K562 (cell line): ENCODE data around the gene HS3ST3B1. TPM values are rescaled to one million over a fixed set of nuclear protein-coding genes. Genes with fewer than 3 reads are reported as not detected.

Experiments used
- ATAC-seq: fragments of 200-7000 bp; cut with Tn5 transposase; 3 replicates; pipeline ENCODE4 v1.9.1; 2020; ENCODE audit warnings: moderate library complexity
- BruUV-seq: library from RNA; stranded (reverse); fragments of 400-500 nt; replicated peaks from 2 replicates; lab custom pipeline; 2021; lab: Mats Ljungman, UMichigan
- CTCF ChIA-PET: fragments of 300-600 bp; formaldehyde crosslinking; extraction: SDS; loops from one replicate; lab custom pipeline; 2021; ENCODE audit warnings: low intra/inter-chr PET ratio; lab: Yijun Ruan, JAX
- POLR2A ChIA-PET: fragments of 300-600, 350-650 bp; sonication (Branson Sonifier 250); formaldehyde crosslinking; extraction: SDS; loops from one replicate; lab custom pipeline; 2021; ENCODE audit warnings: antibody characterized with exemption, inconsistent platforms; lab: Yijun Ruan, JAX
- DNase-seq, 4 experiments: peaks; one replicate each; pipeline versions ENCODE4 v3.0.0 to v3.0.0-alpha.2; 2011 to 2018; ENCODE audit warnings: low spot score in 3 of 4, mixed read lengths in 3 of 4; ENCODE audit errors: extremely low read depth in 1 of 4
- FAIRE-seq: peaks from 2 replicates; lab custom pipeline; 2011; peaks lifted over from hg19 to GRCh38; lab: Jason Lieb, UNC
- H2AFZ ChIP-seq: 2 replicates; pipeline ENCODE4 v1.6.0; 2011; ENCODE audit warnings: low read depth, low read length, control low read depth, inconsistent platforms
- H3K27ac ChIP-seq: fragments of 200-600 bp; 3 replicates; pipeline ENCODE4 v1.8.0; 2011; ENCODE audit warnings: low read depth, mild to moderate bottlenecking, control low read depth, inconsistent platforms, low read length, moderate library complexity, mixed read lengths; ENCODE audit errors: extremely low read depth
- H3K27me3 ChIP-seq, 2 experiments: fragments of 300-600 bp in 1 of 2; 2 replicates in 1 of 2; 3 replicates in 1 of 2; pipeline versions ENCODE4 v1.6.0 to v1.8.0; 2011; ENCODE audit warnings: inconsistent platforms in 2 of 2, low read length in 2 of 2, mild to moderate bottlenecking in 1 of 2, mixed read lengths in 1 of 2, moderate library complexity in 1 of 2; ENCODE audit not compliant: control insufficient read depth in 2 of 2, insufficient read depth in 2 of 2
- H3K36me3 ChIP-seq: fragments of 300-600 bp; 3 replicates; pipeline ENCODE4 v1.8.0; 2011; ENCODE audit warnings: mild to moderate bottlenecking, low read length, inconsistent platforms; ENCODE audit not compliant: control insufficient read depth, insufficient read depth
- H3K4me1 ChIP-seq, 2 experiments: fragments of 200-600 bp in 1 of 2; replicated peaks in 1 of 2; 2 replicates in 1 of 2; 3 replicates in 1 of 2; pipeline versions ENCODE4 v1.5.1 to v1.8.0; 2011; ENCODE audit warnings: inconsistent platforms in 2 of 2, low read length in 2 of 2, mild to moderate bottlenecking in 1 of 2, mixed read lengths in 1 of 2, moderate library complexity in 1 of 2; ENCODE audit not compliant: control insufficient read depth in 2 of 2, insufficient read depth in 2 of 2
- H3K4me2 ChIP-seq: 2 replicates; pipeline ENCODE4 v1.6.1; 2011; ENCODE audit warnings: low read length, control low read depth, inconsistent platforms, mixed read lengths; ENCODE audit not compliant: insufficient read depth
- H3K4me3 ChIP-seq: fragments of 200-600 bp; sonication (generic), shearing (Covaris generic); 2 replicates; pipeline ENCODE4 v1.5.1; 2016; ENCODE audit warnings: control low read depth, inconsistent platforms
- H3K79me2 ChIP-seq: fragments of 200-600 bp; 3 replicates; pipeline ENCODE4 v1.8.0; 2011; ENCODE audit warnings: low read length, inconsistent platforms; ENCODE audit not compliant: control insufficient read depth, insufficient read depth
- H3K9ac ChIP-seq, 2 experiments: 2 replicates each; pipeline versions ENCODE4 v1.6.0 to v1.6.1; 2011; ENCODE audit warnings: low read depth in 2 of 2, low read length in 2 of 2, control low read depth in 1 of 2, inconsistent platforms in 1 of 2, mild to moderate bottlenecking in 1 of 2, mixed read lengths in 1 of 2; ENCODE audit not compliant: insufficient read depth in 1 of 2
- H3K9me1 ChIP-seq: one replicate; pipeline ENCODE4 v1.6.0; 2011; ENCODE audit warnings: inconsistent platforms, mild to moderate bottlenecking, low read length, moderate library complexity; ENCODE audit not compliant: control insufficient read depth, insufficient read depth
- H3K9me3 ChIP-seq: replicated peaks from 2 replicates; pipeline ENCODE4 v1.5.1; 2011; ENCODE audit warnings: low read depth, low read length, inconsistent platforms; ENCODE audit not compliant: control insufficient read depth, insufficient read depth
- H4K20me1 ChIP-seq: replicated peaks from 2 replicates; pipeline ENCODE4 v1.6.1; 2011; ENCODE audit warnings: low read length, inconsistent platforms, mixed read lengths; ENCODE audit not compliant: control insufficient read depth, insufficient read depth
- ARID1B ChIP-seq: fragments of 450-650 bp; IDR thresholded peaks from 2 replicates; pipeline ENCODE4 v1.6.1; 2016; ENCODE audit warnings: antibody characterized with exemption, mild to moderate bottlenecking, inconsistent platforms
- BMI1 ChIP-seq: fragments of 150-350 bp; IDR thresholded peaks from 2 replicates; pipeline ENCODE4 v1.6.1; 2014; ENCODE audit warnings: low read length
- CBX5 ChIP-seq: IDR thresholded peaks from 2 replicates; pipeline ENCODE4 v1.6.1; 2014; ENCODE audit warnings: low read depth, borderline replicate concordance
- CXXC5 ChIP-seq: fragments of 250-450 bp; sonication (Bioruptor Pico); IDR thresholded peaks from 2 replicates; pipeline ENCODE4 v1.8.0; 2022; ENCODE audit warnings: inconsistent platforms, mild to moderate bottlenecking, moderate library complexity
- MEF2A ChIP-seq: IDR thresholded peaks from 2 replicates; pipeline ENCODE4 v1.6.1; 2011; ENCODE audit warnings: low read depth, mild to moderate bottlenecking, low read length, moderate library complexity; ENCODE audit not compliant: control insufficient read depth
- PYGO2 ChIP-seq: fragments of 450-650 bp; IDR thresholded peaks from 2 replicates; pipeline ENCODE4 v1.6.1; 2016; ENCODE audit warnings: mild to moderate bottlenecking, missing genetic modification characterization, moderate library complexity, missing compliant biosample characterization
- RUNX1 ChIP-seq: sonication (generic); IDR thresholded peaks from 2 replicates; pipeline ENCODE4 v1.6.1; 2016; ENCODE audit warnings: antibody characterized with exemption, low read depth
- SAFB ChIP-seq: fragments of 200-400 bp; formaldehyde crosslinking; IDR thresholded peaks from 2 replicates; pipeline ENCODE4 v1.6.1; 2017; ENCODE audit warnings: low read depth, low read length, borderline replicate concordance
- SMAD1 ChIP-seq: fragments of 150-350 bp; IDR thresholded peaks from 2 replicates; pipeline ENCODE4 v1.6.1; 2014; ENCODE audit warnings: low read length, low read depth; ENCODE audit not compliant: partially characterized antibody
- SMC3 ChIP-seq: conservative IDR thresholded peaks from 2 replicates; pipeline ENCODE4 v1.6.1; 2011; ENCODE audit warnings: low read depth, low read length, improper control_type of control experiment; ENCODE audit not compliant: insufficient read depth
- ZBTB8A ChIP-seq: fragments of 450-650 bp; IDR thresholded peaks from 2 replicates; pipeline ENCODE4 v1.6.1; 2018; ENCODE audit warnings: mild to moderate bottlenecking, moderate library complexity; ENCODE audit not compliant: partially characterized antibody
- ZNF121 ChIP-seq: sonication (generic); formaldehyde crosslinking; conservative IDR thresholded peaks from 2 replicates; pipeline ENCODE4 v1.8.0; 2022; ENCODE audit warnings: missing genetic modification reagents
- ZNF282 ChIP-seq: sonication (generic); formaldehyde crosslinking; IDR thresholded peaks from 2 replicates; pipeline ENCODE4 v1.8.1; 2023; ENCODE audit warnings: missing genetic modification reagents
- WGBS: fragments of 100-300 bp; shearing (Covaris generic); methylation state at CpG from one replicate; pipeline ENCODE4 v1.1.6; 2016; ENCODE audit warnings: low coverage, mixed read lengths; ENCODE audit not compliant: insufficient coverage; ENCODE audit errors: missing lambda C conversion rate; 5-methylcytosine and 5-hydroxymethylcytosine counted together
- in situ Hi-C: fragments of 300-500 bp; cut with MboI; formaldehyde crosslinking; loops from 4 replicates; pipeline ENCODE4 v1.15.0; 2018; ENCODE audit warnings: inconsistent platforms, mixed read lengths
- intact Hi-C: fragments of 100-400 bp; cut with micrococcal nuclease; formaldehyde crosslinking; loops from 2 replicates; pipeline ENCODE4 v1.14.2; 2022
- polyA plus RNA-seq, 8 experiments: library from polyadenylated mRNA; depleted of rRNA in 4 of 8; stranded (reverse) in 5 of 8; unstranded in 3 of 8; fragments of >200 nt; fragmentation: Nextera tagmentation in 2 of 8; fragmentation: Illumina TruSeq in 1 of 8; extraction: Ambion mirVana in 2 of 8; extraction: Trizol in 1 of 8; gene quantifications; 2 replicates each; pipeline versions ENCODE4 v1.2.1 to v1.2.3, GENCODE V29; 2011 to 2014; ENCODE audit warnings: inconsistent platforms in 1 of 8, missing spikeins in 1 of 8
- total RNA-seq, 7 experiments: library from RNA; depleted of rRNA in 6 of 7; stranded (reverse); fragments of >200 nt in 6 of 7; fragmentation: Illumina TruSeq in 2 of 7; extraction: Trizol in 2 of 7; gene quantifications; 2 replicates each; pipeline versions ENCODE4 v1.2.1 to v1.2.3, GENCODE V29; 2011 to 2021; ENCODE audit warnings: low replicate concordance in 1 of 7
- TF ChIP-seq, protein P1 (sequence below): fragments of 250-450 bp; sonication (Bioruptor Pico); IDR thresholded peaks from 2 replicates; pipeline ENCODE4 v1.5.0; 2022; ENCODE audit warnings: mild to moderate bottlenecking

The HS3ST3B1 gene
- total and polyA plus RNA-seq, 9 of the 15 experiments (the other 6 are each of a cell fraction or from before 2014, with no cell fraction given) = 1.9 to 12.9 (median 3.7) TPM

DNA sequence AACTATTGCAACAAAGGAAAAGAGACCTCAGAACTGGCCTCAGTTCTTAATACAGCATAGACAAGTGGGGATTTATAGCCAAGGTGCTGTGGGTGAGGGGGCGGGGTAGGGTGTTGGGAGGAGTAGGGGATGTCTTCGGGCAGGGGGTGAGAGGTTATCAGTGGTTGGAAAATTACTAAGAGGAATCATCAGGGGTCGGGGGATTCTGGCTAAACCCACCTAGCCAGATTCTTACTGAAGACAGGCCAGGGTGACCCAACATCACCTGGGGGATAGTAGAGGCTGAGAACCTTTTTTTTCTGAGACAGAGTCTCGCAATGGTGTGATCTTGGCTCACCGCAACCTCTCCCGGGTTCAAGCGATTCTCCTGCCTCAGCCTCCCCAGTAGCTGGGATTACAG lies 32.6 kb downstream of the HS3ST3B1 start:
- BruUV-seq = no TSS peak
- WGBS = 51% methylated on average over 3 of the region's 7 CpGs
- H3K79me2 ChIP-seq = peaks cover 33% of the 10 kb centered on the region

More for the DNA sequence above, 32.6 kb downstream of the HS3ST3B1 start:
- Histone ChIP-seq H2AFZ (no peak overlapping the region), H3K36me3 (peaks cover 4% of the 10 kb centered on the region; the same call in 1 of the 3 replicates), H3K4me2 (no peak overlapping the region), H3K4me1 (peaks cover 18 to 59% of the 10 kb centered on the region in 2 experiments; a peak in 4 of 5 replicates), H3K27me3 (no peaks in the 10 kb centered on the region), H3K9ac (no peak overlapping the region), H3K27ac (no peak overlapping the region), H4K20me1 (no peaks in the 10 kb centered on the region), H3K9me1 (no peaks in the 10 kb centered on the region), H3K9me3 (no peaks in the 10 kb centered on the region), H3K4me3 (no peak overlapping the region)
- POLR2A ChIA-PET = no interaction called here
- ATAC-seq (no peak), FAIRE-seq (no peak), DNase-seq (no peak)
- in situ Hi-C loops = no loop called here
- CTCF ChIA-PET = no interaction called here
- intact Hi-C loops = no loop called here
- TF ChIP-seq ZBTB8A (no peak), BMI1 (no peak), SMAD1 (no peak), ZNF121 (CRISPR knock-in tag) (no peak), MEF2A (no peak), CBX5 (no peak), SAFB (no peak), RUNX1 (no peak), PYGO2 (tag) (no peak), ZNF282 (CRISPR knock-in tag) (no peak), SMC3 (no peak), CXXC5 (no peak), ARID1B (no peak)
- TF ChIP-seq, protein P1, sequence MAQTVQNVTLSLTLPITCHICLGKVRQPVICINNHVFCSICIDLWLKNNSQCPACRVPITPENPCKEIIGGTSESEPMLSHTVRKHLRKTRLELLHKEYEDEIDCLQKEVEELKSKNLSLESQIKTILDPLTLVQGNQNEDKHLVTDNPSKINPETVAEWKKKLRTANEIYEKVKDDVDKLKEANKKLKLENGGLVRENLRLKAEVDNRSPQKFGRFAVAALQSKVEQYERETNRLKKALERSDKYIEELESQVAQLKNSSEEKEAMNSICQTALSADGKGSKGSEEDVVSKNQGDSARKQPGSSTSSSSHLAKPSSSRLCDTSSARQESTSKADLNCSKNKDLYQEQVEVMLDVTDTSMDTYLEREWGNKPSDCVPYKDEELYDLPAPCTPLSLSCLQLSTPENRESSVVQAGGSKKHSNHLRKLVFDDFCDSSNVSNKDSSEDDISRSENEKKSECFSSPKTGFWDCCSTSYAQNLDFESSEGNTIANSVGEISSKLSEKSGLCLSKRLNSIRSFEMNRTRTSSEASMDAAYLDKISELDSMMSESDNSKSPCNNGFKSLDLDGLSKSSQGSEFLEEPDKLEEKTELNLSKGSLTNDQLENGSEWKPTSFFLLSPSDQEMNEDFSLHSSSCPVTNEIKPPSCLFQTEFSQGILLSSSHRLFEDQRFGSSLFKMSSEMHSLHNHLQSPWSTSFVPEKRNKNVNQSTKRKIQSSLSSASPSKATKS = no peak
